ENCODE results near the gene POSTN.
"Not testable (repeated sequence)": the region's sequence is repeated elsewhere in the genome, so short reads cannot be mapped to it uniquely, and the experiment has no call there.

The POSTN gene

GRCh38 chr13:37599519-37599918, 951 bp upstream of the POSTN start:
- no peak for DNase-seq

- no peak for DNase-seq
Observed at GRCh38 chr13:37597477-37598025, 1.0 kb downstream of the POSTN start.

- DNase-seq, result no peak
Observed at GRCh38 chr13:37596805-37597204, 1.8 kb downstream of the POSTN start.

- no peak for DNase-seq
Observed at GRCh38 chr13:37595162-37595561, 3.4 kb downstream of the POSTN start.

GRCh38 chr13:37594550-37594949, 4.0 kb downstream of the POSTN start:
- no peak for DNase-seq

GRCh38 chr13:37589381-37589780, 9.2 kb downstream of the POSTN start:
- not testable (repeated sequence) for DNase-seq

- no peak for DNase-seq
Observed at GRCh38 chr13:37587236-37587635, 11.3 kb downstream of the POSTN start.

GRCh38 chr13:37586164-37586563, 12.4 kb downstream of the POSTN start:
- no peak for DNase-seq

- DNase-seq, result no peak
Observed at GRCh38 chr13:37585541-37585940, 13.0 kb downstream of the POSTN start.

GRCh38 chr13:37576601-37577000, 22.0 kb downstream of the POSTN start:
- no peak for DNase-seq

GRCh38 chr13:37565425-37565824, 33.1 kb downstream of the POSTN start:
- no peak for DNase-seq

GRCh38 chr13:37561031-37561430, 37.5 kb downstream of the POSTN start:
- DNase-seq, result no peak

GRCh38 chr13:37560526-37560925, 38.0 kb downstream of the POSTN start:
- no peak for DNase-seq

- not testable (repeated sequence) for DNase-seq
Observed at GRCh38 chr13:37558766-37559165, 39.8 kb downstream of the POSTN start.

- no peak for DNase-seq
Observed at GRCh38 chr13:37546087-37546486, 52.5 kb downstream of the POSTN start.

GRCh38 chr13:37544995-37545394, 53.6 kb downstream of the POSTN start:
- DNase-seq, result no peak

- no peak for DNase-seq
Observed at GRCh38 chr13:37539976-37540605, 58.5 kb downstream of the POSTN start.

- DNase-seq, result no peak
Observed at GRCh38 chr13:37539170-37539569, 59.4 kb downstream of the POSTN start.

- no peak for DNase-seq
Observed at GRCh38 chr13:37535501-37535900, 63.1 kb downstream of the POSTN start.

GRCh38 chr13:37534676-37535075, 63.9 kb downstream of the POSTN start:
- no peak for DNase-seq

GRCh38 chr13:37534181-37534580, 64.4 kb downstream of the POSTN start:
- no peak for DNase-seq

- no peak for DNase-seq
Observed at GRCh38 chr13:37531049-37531448, 67.5 kb downstream of the POSTN start.

- no peak for DNase-seq
Observed at GRCh38 chr13:37529751-37530385, 68.7 kb downstream of the POSTN start.
